Activated naive CD4-positive, alpha-beta T cell treated with anti-CD3 and anti-CD28 coated beads for 36 hours (primary cell): ENCODE measurements around the gene NUDT21. TPM values are rescaled to one million over a fixed set of nuclear protein-coding genes. Genes with fewer than 3 reads are reported as not detected.
"Not testable (repeated sequence)": the region's sequence is repeated elsewhere in the genome, so short reads cannot be mapped to it uniquely, and the experiment has no call there.

Source experiments
- CTCF ChIA-PET: fragments of 350-600 bp; sonication (Branson Sonifier 250); formaldehyde crosslinking; loops from one replicate; lab custom pipeline; 2021; ENCODE audit warnings: antibody characterized with exemption; lab: Charles Lee
- DNase-seq: peaks from one replicate; pipeline ENCODE4 v3.0.0-alpha.2; 2020
- H3K27ac Mint-ChIP-seq: one replicate; pipeline ENCODE4 v1.8.0; 2021; ENCODE audit warnings: mild to moderate bottlenecking, mixed read lengths
- H3K27me3 Mint-ChIP-seq: one replicate; pipeline ENCODE4 v1.8.0; 2021; ENCODE audit warnings: low read depth, mixed read lengths
- H3K36me3 Mint-ChIP-seq: one replicate; pipeline ENCODE4 v1.8.0; 2021; ENCODE audit warnings: low read depth, mixed read lengths
- H3K4me1 Mint-ChIP-seq: one replicate; pipeline ENCODE4 v1.8.0; 2021; ENCODE audit warnings: low read depth, mixed read lengths
- H3K4me3 Mint-ChIP-seq: one replicate; pipeline ENCODE4 v1.8.0; 2021; ENCODE audit warnings: mild to moderate bottlenecking, moderate library complexity, mixed read lengths
- H3K9me3 Mint-ChIP-seq: one replicate; pipeline ENCODE4 v1.8.0; 2021; ENCODE audit warnings: mixed read lengths
- intact Hi-C: fragments of 100-400 bp; cut with micrococcal nuclease; formaldehyde crosslinking; loops from one replicate; pipeline ENCODE4 v1.15.1; 2023
- total RNA-seq, 2 experiments: library from RNA; stranded (reverse); gene quantifications; one replicate each; pipeline ENCODE4 v1.2.3, GENCODE V29; 2021

Gene NUDT21
- total RNA-seq, 2 experiments from 2014 or later, result 324 to 330 TPM

DNA sequence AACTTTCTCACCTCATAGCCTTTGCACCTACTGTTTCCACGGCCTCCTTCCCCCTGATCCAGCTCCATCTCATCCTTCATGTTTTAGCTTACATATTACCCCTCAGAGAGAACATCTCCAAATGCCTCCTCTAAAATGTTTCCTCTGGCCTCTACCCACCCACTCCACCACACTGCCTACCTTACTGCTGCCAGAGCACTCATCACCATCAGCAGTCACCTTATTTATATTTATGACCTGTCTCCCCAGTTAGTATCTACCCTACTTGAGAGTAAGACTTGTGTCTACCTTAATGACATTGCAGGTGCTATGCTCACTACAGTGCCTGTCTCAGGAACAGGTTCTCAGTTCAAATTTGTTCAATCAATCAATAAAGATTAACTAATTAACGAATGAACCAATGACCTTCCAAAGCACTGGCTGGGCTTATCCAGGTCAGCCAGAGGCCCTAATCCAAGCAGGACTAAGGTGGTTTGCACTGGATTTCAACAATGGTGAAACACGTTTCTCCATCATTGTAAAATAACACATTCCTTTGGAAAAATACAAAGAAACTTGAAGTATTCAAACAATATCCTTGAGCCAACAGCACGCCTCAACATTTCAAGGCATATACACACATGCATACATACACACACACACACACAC lies 66.9 kb downstream of the NUDT21 start:
- Mint-ChIP-seq H3K27ac (no peak overlapping the region), H3K4me1 (no peaks in the 10 kb centered on the region), H3K9me3 (peaks cover 29% of the 10 kb centered on the region), H3K4me3 (no peak overlapping the region), H3K36me3 (peaks cover 72% of the 10 kb centered on the region), H3K27me3 (no peaks in the 10 kb centered on the region)
- DNase-seq, result no peak
- CTCF ChIA-PET, result no interaction called here
- intact Hi-C loops, result no loop called here

DNA sequence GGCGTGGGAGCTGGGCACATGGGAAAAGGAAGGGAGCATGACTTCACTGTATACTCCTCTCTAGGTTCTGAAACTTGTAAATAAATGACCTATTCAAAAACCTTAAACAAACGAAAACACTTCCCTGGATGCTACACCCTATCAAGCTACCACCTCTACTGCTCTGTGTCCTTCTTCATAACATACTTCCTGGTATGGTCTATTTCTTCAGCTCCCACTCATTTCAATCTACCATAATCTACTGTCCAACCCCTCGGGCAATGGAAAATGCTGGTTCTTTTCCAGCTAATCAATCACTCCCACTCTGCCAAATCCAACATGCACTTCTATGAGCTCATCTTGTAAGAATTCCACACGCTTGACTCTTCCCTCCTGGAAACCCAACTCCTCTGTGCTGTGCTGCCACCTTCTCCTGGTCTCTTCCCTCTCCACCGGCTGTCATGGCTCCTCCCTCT lies 68.2 kb downstream of the NUDT21 start:
- Mint-ChIP-seq H3K4me3 (no peak overlapping the region), H3K27me3 (no peaks in the 10 kb centered on the region), H3K4me1 (no peaks in the 10 kb centered on the region), H3K27ac (no peak overlapping the region), H3K9me3 (peaks cover 29% of the 10 kb centered on the region), H3K36me3 (peaks cover 80% of the 10 kb centered on the region)
- DNase-seq, result no peak
- intact Hi-C loops, result no loop called here
- CTCF ChIA-PET, result interaction anchor here (0.6 to 1.2 kb wide), 3 partner anchors 12 to 1105 kb away, joined by 3 read pairs; no protein-coding TSS in a partner anchor

DNA sequence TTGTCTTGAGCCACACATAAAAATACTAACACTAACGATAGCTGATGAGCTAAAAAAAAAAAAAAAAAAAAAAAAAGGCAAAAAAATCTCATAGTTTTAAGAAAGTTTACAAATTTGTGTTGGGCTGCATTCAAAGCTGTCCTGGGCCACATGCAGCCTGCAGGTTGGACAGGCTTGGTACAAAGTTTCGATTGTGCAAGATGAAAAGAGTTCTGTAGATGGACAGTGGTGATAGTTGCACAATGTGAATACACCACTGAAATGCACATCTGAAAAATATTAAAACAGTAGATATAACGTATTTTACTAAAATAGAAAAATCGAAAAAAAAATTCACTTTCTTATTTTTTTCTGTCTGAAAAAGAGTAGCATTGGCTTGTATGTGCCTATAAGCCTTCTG lies 68.7 kb downstream of the NUDT21 start:
- no peaks in the 10 kb centered on the region for H3K27me3 Mint-ChIP-seq
- no peaks in the 10 kb centered on the region for H3K4me1 Mint-ChIP-seq
- intact Hi-C loops, result no loop called here
- DNase-seq, result no peak
- CTCF ChIA-PET, result interaction anchor here (0.7 to 1.2 kb wide), 2 partner anchors 11 to 17 kb away, joined by 3 read pairs; no protein-coding TSS in a partner anchor
- H3K36me3 Mint-ChIP-seq, result peaks cover 78% of the 10 kb centered on the region
- no peak overlapping the region for H3K27ac Mint-ChIP-seq
- H3K4me3 Mint-ChIP-seq, result no peak overlapping the region
- H3K9me3 Mint-ChIP-seq, result peaks cover 29% of the 10 kb centered on the region

DNA sequence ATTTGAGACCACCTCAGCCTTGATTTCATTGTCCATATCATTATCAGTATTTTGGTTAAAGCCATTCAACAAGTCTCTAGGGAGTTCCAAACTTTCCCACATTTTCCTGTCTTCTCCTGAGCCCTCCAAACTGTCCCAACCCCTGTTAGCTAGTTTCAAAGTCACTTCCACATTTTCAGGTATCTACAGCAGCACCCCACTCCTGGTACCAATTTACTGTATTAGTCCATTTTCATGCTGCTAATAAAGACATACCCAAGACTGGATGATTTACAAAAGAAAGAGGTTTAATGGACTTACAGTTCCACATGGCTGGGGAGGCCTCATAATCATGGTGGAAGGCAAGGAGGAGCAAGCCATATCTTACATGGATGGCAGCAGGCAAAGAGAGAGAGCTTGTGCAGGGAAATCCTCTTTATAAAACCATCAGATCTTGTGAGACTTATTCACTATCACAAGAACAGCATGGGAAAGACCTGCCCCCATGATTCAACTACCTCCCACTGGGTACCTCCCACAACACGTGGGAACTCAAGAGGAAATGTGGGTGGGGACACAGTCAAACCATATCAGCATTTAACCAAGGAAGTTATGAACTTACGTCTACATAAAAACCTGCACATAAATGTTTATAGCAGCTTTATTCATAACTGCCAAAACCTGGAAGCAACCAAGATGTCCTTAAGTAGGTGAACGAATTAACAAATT lies 70.2 kb downstream of the NUDT21 start:
- H3K27ac Mint-ChIP-seq, H3K27me3 Mint-ChIP-seq, intact Hi-C loops, DNase-seq, CTCF ChIA-PET, H3K4me1 Mint-ChIP-seq, H3K4me3 Mint-ChIP-seq: not testable (repeated sequence)
- Mint-ChIP-seq H3K9me3 (peaks cover 29% of the 10 kb centered on the region), H3K36me3 (peaks cover 70% of the 10 kb centered on the region)

Other genes starting within 250 kb of the NUDT21 start
- gene AMFR, start 25.8 kb downstream of the NUDT21 start, total RNA-seq, result 10 to 100 TPM; 26.7 to 33.0 TPM
- 10 to 100 TPM; 48.5 to 50.6 TPM for gene OGFOD1, start 222 bp upstream of the NUDT21 start, total RNA-seq
- gene BBS2, start 68.7 kb upstream of the NUDT21 start, total RNA-seq, result 10 to 100 TPM; 18.0 to 19.2 TPM
- gene MT4, start 113.7 kb upstream of the NUDT21 start, total RNA-seq, result not detected
- gene MT3, start 138.2 kb upstream of the NUDT21 start, total RNA-seq, result 1 to 10 TPM in 1 of 2 experiments, under 1 TPM in 1; 0.64 to 1.6 TPM
- gene MT2A, start 157.3 kb upstream of the NUDT21 start, total RNA-seq, result 100 to 1,000 TPM in 1 of 2 experiments, 10 to 100 TPM in 1; 95.7 to 130 TPM
- gene MT1E, start 174.4 kb upstream of the NUDT21 start, total RNA-seq, result 10 to 100 TPM; 12.2 to 12.4 TPM
- gene MT1M, start 181.3 kb upstream of the NUDT21 start, total RNA-seq, result not detected
- gene MT1A, start 187.3 kb upstream of the NUDT21 start, total RNA-seq, result not detected
- not detected for gene MT1B, start 200.6 kb upstream of the NUDT21 start, total RNA-seq
- 1 to 10 TPM; 5.4 to 6.4 TPM for gene MT1F, start 206.6 kb upstream of the NUDT21 start, total RNA-seq
- 10 to 100 TPM; 22.4 to 23.8 TPM for gene MT1G, start 216.7 kb upstream of the NUDT21 start, total RNA-seq
- gene MT1H, start 218.5 kb upstream of the NUDT21 start, total RNA-seq, result 1 to 10 TPM; 5.4 to 7.4 TPM
- gene MT1X, start 231.1 kb upstream of the NUDT21 start, total RNA-seq, result 10 to 100 TPM; 49.9 to 57.9 TPM